Stimulated activated CD4-positive, alpha-beta T cell treated with anti-CD3 and anti-CD28 coated beads, TNF-alpha, amount 100 ng/mL, for 1 hour (primary cell): Measurements from ENCODE around the gene GPR68.
"Not testable (repeated sequence)": the region's sequence is repeated elsewhere in the genome, so short reads cannot be mapped to it uniquely, and the experiment has no call there.

Experiments used
- DNase-seq, 3 donors: peaks; one replicate each; pipeline ENCODE4 v3.0.0-alpha.2; 2020; ENCODE audit warnings: low read depth in 3 of 3, low spot score in 1 of 3

Gene GPR68

DNA sequence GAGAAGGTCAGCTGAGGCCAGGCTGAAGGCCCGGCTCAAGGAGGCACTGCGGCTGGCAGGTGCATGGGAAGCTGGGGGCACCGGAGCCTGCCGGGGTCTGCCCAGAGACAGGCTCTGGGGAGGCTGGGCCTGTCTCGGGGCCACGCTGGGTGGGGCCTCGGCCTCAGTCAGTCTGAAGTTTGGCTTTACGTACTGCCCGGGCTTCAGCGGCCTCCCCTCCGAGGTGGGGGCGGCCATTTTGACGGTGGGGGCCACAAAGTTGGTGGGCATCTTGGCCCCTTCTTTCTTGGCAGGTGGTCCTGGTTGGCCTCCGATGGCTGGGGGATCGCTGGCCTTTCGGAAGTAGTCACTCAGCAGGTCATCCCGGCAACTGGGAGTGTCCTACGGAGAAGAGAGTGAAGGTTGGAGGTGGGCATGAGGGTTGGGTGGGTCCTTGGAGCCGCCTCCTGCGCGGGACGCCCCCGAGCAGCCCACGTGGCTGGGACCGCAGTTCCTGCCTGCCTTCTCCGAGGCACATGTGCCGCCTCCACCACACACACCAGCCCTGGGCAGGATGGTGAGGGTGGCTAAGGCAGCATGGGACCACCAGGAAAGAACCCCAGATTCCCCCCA lies 28.9 kb upstream of the GPR68 start:
- DNase-seq = no peak

DNA sequence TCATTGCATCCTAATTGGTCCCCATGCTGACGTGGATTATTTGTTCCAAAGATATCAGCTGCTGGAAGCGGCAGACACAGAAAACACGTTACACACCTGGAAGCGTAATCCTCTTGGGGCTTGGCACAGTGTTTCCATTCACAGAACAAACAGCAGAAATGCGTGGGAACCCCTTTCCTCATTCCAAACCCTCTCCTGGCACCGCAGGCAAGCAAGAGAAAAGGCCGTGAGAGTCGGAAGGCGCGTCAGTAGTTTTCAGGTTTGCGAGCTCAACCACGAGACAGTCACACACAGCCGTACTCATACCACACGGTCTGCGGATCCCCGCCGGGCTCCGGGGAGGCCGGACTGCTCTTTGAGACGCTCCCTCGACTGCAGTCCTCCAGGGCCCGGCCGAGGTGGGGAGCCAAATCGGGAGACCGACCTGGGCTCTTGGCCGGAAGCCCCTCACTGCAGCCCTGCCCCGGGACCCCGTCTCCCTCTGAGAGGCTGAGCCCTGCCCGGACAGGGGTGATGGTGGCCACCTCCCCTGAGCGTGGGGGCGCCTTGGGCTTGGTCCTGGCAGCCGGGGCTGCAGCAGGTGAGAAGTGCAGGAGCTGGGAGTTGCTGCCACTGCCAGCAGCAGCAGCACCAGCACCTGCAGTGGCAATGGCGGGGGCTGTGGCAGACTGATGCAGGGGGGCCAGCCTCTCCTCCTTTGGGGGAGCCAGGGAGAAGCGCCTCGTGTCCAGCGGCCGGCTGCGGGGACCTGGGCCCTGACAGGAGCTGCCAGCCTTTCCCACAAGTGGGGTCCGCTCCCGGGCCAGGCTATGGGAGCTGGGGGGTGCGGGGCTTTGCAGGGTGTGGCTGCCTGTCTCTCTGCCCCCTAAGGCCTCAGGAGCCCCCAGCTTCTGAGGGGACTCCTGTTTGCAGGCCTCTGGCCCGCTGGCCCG lies 28.1 kb upstream of the GPR68 start:
- DNase-seq = no peak

DNA sequence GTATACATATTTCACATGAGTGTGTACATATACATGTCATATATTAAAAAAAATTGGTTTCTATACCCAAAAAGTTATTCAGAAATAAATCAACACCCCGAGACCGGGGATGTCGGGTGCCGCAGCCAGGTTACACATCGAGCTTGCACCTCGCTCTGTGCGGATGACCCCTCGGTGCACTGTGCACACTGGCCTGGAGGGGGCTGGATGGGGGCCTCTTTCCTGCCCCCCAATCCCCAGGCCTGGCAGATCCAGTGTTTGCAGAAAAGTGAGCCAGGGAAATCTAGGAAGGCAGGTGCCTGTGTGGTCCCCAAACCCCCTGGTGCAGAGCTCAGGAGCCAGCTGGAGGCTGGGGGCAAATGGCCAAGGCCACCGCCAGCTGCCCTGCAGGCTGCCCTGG lies 27.1 kb upstream of the GPR68 start:
- no peak for DNase-seq

DNA sequence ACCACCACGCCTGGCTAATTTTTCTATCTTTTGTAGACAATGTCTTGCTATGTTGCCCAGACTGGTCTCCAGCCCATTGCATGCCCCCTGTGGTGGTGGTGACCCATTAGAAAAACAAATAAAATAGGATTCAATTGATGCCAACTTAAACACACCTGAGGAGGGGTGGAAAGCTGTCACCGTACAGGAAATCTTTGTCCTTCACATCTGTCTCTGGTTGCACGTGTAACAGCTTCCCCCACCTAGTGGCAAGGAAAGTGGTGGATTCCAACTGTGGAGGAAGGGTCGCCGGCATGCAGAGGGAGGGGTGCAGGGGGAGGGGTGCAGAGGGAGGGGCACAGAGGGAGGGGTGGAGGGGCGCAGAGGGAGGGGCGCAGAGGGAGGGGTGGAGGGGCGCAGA lies 26.1 kb upstream of the GPR68 start:
- DNase-seq = no peak

DNA sequence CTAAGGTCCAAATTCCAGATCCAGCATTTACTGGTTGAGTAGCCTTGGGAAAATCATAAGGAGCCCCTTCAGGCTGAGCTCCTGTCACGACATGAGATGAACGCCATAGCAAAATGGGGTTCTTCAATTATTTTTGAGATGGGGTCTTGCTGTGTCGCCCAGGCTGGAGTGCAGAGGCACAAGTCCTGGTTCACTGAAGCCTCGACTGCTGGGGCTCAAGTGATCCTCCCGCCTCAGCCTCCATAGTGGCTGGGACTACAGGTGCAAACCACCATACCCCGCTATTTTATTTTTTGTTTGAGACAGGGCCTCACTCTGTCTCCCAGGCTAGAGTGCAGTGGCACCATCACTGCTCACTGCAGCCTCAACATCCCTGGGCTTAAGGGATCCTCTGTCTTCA lies 25.7 kb upstream of the GPR68 start:
- DNase-seq = no peak

DNA sequence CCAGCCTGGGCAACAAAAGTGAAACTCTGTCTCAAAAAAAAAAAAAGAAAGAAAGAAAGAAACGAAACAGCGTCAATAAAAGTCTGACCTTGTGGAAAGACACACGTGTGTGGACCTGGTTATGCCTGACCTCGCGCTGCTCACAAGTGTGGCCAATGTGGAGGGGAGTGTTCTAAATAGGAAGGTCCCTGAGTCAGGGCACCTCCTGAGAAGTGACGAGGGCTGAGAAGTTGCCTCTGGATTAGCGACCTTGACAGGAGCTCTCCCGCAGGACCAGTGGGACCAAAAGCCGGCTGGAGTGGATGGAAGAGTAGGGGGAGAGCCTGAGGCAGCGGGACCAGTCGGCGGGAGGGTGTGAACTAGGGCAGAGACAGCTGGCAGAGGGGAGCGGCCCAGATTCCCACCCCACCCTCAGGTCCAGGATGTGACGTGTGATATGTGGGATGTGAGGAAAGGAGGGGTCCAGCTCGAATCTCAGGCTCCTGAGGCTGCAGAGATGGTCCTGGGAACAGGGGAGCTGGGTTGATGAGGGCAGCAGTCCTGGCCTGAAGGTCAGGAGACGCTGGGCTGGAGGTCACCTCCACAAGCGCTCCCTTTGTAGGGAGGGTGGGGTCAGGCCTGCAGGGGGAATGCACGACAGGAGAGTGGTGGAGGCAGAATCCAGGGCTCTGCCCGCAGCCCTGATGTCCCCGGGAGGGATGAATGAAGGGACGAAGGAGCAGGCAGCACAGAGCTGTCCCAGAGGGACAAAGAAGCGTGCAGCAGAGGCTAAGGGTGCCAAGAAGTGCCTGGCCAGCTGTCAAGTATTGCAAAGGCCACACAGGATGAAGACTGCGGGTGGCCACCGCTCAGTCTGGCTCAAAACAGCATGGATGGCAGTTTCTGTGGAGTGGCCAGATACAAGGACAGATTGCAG lies 24.8 kb upstream of the GPR68 start:
- no peak for DNase-seq

DNA sequence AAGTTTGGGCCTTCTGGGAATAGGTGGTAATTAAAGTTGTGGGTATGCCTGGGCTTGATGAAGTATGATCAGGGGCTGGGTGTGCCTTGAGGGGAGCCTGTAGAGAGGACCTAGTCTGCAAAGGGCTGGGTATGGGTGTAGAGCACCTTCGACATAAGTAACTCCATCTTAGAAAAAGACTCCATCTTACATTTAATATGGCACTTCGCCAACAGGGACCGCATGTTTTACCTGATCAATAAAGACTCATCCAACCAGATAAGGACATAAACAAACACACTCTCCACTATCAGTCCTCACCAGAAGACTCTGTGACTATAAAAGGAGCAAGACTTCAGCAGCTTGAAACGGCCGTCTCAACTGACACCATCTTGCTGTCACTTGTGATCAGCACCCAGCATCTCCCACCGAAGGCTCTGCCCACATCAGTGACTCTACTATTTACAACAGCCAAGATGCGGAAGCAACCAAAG lies 23.5 kb upstream of the GPR68 start:
- no peak for DNase-seq

DNA sequence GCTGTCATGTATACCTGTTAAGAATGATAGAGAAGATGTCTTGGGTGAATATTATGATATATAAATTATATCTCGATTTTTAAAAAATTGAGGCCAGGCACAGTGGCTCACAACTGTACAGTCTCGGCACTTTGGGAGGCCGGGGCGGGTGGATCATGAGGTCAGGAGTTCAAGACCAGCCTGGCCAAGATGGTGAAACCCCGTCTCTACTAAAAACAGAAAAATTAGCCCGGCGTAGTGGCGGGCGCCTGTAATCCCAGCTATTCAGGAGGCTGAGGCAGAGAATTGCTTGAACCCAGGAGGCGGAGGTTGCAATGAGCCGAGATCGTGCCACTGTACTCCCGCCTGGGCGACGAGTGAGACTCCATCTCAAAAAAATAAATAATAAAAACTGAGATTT lies 21.8 kb upstream of the GPR68 start:
- not testable (repeated sequence) for DNase-seq

DNA sequence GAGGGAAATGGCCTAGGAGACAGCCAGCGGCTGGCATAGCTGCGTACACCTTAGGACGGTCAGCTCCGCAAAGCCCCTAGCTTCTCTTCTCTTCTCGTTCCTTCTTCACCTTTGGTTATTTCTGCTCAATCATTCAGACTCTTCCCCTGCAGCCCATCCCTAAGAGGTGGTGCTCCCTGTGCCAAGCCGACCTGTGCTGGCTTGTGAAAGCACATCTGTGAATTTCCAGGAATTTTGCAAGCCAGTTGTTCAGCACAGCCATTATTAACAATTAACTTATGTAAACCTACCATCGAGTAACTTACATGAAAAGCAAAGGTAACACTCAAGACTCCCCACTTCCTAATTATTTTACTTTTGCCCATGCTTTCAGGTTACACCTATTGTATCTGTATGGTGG lies 20.9 kb upstream of the GPR68 start:
- no peak for DNase-seq

DNA sequence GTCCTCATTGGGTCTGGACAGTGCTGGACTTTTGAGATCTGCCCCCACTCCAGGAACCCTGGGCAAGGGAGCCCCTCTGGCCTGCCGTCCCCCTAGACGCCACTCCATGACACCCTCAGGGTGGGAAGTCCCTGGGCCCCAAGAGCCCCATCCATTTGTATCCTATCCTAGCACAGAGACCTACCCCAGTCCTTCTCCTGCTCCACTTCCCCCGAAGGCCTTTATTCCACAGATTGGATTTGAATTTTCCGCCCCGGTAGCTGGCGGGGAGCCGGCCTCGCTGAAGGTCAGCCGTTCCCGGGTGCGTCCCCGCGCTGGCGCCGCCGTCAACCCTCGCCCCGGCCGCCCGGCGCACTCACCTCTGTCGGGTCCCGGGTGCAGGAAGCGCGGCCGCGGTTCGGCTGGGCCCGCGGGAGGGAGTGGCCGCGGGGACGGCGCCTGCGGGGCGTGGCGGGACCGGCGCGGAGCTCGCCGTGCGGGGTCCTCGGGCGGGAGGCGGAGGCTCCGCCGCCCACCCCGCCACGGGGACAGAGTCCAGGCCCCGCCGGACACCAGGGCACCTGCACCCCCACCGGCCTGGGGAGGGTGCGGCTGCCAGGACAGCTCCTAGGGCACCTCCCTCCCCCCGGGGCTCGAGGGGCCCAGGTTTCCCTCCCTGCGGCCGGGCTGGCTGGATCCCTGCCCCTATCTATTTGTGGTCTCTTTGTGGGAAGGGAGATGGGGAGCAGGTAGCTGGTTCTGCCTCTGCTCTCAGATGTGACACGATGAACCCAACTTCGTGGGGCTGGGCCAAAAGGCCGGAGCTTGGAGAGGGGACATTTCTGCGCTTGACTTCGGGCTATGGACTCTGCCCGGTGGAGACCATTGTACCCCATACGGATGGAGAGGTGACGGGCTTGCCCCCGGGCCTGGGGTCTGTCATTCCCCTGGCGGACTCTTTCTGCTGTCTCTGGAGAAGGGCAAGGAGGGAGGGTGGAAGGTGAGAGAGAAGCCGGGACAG lies 19.9 kb upstream of the GPR68 start:
- no peak for DNase-seq

DNA sequence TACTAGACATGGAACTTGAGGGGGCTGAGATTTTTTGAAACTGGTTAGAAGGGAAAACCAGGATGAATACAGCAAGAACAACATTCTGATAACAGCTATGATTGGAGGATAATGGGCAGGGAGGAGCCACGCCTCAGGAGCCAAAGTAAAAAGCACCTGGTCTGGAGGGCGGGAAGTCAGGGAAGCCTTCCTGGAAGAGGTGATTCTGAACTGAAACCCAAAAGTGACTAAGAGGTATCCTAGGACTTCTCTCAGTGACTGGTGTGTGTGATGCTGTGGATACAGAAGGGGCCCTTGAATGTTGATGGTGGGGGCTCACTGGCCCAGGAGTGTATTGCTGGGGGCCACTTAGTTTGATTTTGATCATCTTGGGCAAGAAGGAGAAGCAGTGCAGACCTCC lies 18.8 kb upstream of the GPR68 start:
- no peak for DNase-seq

DNA sequence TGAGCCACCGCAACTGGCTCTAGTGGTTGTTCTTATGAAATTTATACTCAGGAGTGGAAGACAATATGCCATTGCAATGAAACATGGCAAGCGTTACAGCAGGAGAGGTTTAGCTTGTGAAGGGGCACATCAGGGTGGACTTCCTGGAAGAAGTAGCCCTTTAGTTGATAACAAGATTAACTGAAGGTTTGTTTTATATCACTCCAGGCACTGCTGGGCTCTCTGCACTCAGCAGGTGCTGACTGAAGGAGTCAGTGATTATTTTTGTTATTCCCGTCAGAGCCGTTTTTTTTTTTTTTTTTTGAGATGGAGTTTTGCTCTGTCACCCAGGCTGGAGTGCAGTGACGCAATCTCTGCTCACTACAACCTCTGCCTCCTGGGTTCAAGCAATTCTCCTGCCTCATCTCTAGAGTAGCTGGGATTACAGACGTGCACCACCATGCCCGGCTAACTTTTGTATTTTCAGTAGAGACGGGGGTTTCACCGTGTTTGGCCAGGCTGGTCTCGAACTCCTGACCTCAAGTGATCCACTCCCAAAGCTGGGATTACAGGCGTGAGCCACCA lies 17.6 kb upstream of the GPR68 start:
- no peak for DNase-seq

DNA sequence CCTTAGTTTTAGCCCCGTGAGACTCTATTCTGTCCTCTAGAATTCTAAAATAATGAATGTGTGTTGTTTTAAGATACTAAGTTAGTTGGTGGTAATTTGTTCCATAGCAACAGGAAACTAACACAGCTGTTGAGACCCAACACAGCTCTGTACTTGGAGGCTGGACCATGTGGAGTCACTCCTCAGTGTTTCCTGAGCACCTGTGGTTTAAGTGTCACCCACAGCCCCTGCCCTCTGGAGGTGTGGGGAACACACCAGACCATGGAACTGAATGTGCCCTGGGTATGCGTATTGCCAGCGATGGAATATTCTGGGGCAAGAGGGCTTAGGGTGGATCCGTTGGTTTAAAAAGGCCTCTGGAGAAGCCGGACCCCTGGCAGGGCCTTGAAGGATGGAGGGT lies 16.6 kb upstream of the GPR68 start:
- no peak for DNase-seq

DNA sequence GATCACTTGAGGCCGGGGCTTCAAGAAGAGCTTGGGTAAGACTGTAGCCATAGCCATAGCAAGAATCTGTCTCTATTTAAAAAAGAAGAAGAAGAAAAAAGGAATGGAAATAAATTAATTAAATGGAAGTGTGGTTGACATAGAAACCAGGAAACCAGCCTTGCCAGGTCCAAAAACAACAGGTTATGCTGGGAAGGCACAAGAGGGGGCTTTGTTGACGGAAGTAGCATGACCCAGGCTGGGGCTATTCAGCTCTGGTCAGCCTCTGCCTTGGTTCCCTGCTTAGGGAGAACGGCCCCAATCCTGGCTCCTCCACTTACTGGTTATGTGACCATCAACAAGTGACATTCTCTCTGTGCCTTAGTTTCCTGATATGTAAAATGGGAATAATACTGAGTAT lies 14.4 kb upstream of the GPR68 start:
- no peak for DNase-seq

DNA sequence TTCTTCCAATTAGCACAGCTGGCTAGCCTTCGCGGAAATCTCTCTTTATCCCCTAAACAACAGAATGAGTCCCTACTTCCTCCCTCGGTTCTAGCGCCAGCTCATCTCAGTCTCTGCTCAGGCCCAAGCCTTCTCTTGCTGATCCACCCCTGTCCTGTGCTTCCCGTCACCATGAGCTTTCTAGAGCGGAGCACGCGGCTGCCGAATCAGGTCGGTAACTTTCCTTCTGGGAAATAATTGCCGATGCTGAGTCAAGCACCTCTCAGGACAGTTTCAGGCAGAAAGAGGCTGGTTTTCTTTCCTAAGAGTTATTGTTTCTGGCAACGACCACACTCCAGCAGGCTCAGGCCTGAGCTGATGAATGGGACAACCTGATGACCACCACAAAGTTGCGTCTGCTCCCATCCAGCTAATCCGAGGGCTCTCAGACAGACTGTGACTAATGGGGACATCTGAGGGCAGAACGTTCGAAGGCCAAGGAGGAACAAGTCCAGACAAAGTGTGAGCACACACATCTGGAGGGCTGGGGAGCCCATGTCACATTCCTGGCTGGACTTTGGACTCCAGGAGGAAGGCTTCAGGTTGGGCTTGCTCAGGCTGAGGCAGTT lies 13.6 kb upstream of the GPR68 start:
- no peak for DNase-seq

DNA sequence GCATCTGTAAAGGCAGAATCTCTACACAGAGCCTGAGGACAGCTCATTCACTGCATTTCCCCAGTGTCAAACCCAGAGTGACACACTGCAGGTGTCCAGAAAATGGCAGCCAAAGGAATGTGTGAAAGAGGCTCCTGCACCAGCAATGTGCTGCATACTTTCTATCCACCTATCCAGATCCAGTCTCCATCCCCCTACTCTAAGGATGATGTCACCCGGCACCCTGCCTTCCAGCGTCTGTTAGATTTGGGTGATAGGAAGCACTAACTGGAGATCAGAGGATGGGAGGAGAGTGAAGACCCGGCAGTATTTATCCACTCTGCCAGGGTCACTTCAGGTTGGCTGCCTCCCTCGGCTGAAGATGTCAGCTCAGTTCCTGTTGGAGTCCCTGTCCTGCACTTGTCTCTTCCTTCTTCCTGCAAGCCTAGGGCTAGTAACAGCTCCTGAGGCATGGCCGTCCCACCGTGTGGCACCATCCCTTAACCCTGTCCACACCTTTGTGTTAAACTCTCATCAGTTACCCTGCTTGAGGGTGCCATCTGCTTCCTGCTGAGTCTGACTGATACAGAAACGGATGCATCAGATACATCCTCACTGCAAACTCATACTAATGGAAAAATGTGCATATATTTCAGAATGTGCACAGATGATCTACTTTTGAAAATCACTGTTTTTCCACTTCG lies 13.0 kb upstream of the GPR68 start:
- DNase-seq = no peak

DNA sequence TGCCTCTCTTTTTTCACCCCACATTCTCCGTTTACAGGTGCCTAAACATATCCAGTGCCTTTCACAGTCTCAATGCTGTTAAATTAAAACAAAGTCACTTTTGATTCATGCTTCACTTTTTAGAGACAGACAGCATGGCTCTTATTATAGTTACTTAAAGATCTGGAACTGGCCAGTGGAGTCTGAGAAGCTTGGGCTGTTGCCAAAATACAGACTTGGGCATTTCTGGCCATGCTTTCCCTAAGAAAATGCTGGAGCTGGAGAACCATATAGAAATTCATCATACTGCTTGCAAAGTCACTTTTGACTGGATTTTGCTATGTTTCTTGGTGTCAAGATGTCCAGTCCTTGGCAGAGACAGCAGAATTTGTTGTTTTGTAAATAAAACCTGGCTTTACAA lies 12.2 kb upstream of the GPR68 start:
- DNase-seq = no peak

DNA sequence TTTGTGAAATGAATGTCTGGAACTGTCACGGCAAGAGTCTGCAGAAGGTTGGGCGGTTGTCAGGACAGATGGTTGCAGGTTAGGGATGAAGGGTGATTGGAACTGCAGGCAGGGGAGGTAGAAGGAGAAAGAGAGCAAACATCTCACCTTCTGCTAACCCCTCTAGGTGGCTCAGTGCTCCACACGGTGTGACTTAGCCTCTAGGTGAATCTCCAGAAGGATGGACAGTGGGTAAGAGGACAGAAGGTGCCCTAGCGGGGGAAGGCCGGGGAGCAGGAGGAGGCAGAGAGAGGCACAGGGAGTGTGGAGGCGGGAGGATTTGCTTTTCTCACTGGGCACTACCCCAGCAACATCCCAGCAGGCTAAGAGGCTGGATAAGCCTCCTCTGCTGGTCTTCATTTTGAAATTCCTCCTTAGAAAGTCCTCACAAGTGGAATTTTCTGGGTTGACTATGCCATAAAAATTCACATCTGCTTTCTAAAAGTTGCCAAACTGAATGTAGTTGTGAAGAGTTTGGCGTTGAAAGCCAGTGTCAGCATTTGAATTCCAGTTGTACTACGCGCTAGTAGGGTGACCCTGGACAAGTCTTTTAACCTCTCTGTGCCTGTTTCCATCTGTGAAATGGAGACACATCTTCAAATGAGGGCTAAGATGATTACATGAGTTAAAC lies 10.7 kb upstream of the GPR68 start:
- no peak for DNase-seq

DNA sequence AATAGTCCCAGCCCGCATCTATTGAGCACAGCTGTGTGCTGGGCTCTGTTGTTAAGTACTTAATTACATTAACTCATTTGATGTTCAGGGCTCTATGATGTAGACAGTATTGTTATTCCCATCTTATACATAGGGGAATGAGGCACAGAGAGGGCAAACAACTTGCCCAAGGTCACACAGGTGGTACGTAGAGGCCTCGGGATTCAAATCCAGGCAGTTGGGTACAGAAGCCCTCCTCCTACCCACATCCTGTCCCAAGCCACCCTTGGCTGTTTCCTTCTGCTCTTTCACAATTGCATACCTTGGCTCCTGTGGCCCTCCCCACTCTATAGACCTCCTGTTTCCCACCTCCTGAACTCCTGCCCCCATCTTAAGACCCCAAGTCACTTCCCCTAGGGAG lies 10.0 kb upstream of the GPR68 start:
- no peak for DNase-seq
